ENCODE data around the gene PPP1R11. TPM values are rescaled to one million over a fixed set of nuclear protein-coding genes. Genes with fewer than 3 reads are reported as not detected.

Gene PPP1R11
- total and polyA plus RNA-seq, 2 of the 4 experiments (the other 2 are of a cell fraction): 15.6 to 46.0 TPM

DNA sequence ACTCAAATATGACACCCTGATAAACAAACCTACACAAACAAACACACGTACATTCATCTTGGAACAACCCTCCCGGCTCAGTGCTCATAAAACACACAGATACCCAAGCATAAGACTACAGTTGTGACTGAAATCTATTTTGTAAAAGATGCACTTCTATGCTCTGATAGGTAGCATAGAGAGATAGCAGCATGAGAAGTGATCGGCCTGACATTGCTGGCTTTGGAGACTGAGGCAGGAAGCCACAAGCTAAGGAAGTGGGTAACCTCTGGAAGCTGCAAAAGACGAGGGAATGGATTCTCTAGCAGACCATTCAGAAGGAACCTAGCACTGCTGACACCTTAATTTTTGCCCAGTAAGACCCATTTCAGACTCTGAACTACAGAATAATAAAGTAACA is 10.2 kb downstream of the PPP1R11 start:
- H2BK120ac ChIP-seq (ENCODE audit: low read depth, low read length): no peak overlapping the region
- H3K9me1 ChIP-seq (ENCODE audit: insufficient read depth, low read length): 0 out of 2 replicates have a peak, but pooled peaks cover 3% of the 10 kb centered on the region
- no peaks in the 10 kb centered on the region for H4K20me1 ChIP-seq (ENCODE audit: insufficient read depth, low read length)
- H3K4ac ChIP-seq (ENCODE audit: low read depth, low read length): no peak overlapping the region
- DNase-seq: no peak
- peaks cover 67% of the 10 kb centered on the region for H3K27me3 ChIP-seq (ENCODE audit: control insufficient read depth, insufficient read depth, low read length)
- H2AK5ac ChIP-seq (ENCODE audit: low read depth, low read length): no peak overlapping the region
- no peaks in the 10 kb centered on the region for H3K79me1 ChIP-seq (ENCODE audit: low read depth in 1 of 2, low read length in 2 of 2)
- H3K9me3 ChIP-seq (ENCODE audit: control insufficient read depth, insufficient read depth, low read length): no peaks in the 10 kb centered on the region
- H3K18ac ChIP-seq (ENCODE audit: low read depth, low read length): no peak overlapping the region
- H2AFZ ChIP-seq (replicated peaks; ENCODE audit: low read length, poor library complexity): no peak overlapping the region
- H3K4me2 ChIP-seq (ENCODE audit: low read depth, low read length): no peak overlapping the region
- no peak overlapping the region for H2BK5ac ChIP-seq (ENCODE audit: low read depth, low read length, poor library complexity, severe bottlenecking)
- 80% methylated on average over 1 of the region's 4 CpGs; no CpG with 5 or more reads in 1 of the 2 experiments for WGBS, 2 experiments (ENCODE audit: extremely low coverage in 2 of 2, insufficient read length in 1 of 2)
- no peak overlapping the region for H3K9ac ChIP-seq (ENCODE audit: low read depth, low read length)
- ChIA-PET CTCF (no interaction called here), POLR2A (ENCODE audit: unreplicated experiment) (no interaction called here)
- intact Hi-C loops (cut with micrococcal nuclease) (no loop called here), dilution Hi-C loops (cut with HindIII; ENCODE audit: low sequenced_read_pairs, unreplicated experiment) (no loop called here), in situ Hi-C loops (cut with MboI; ENCODE audit: low sequenced_read_pairs) (no loop called here)
- ATAC-seq (ENCODE audit: low read depth): no peak
- peaks cover 5% of the 10 kb centered on the region; the same call in 1 of the 2 replicates for H3K4me1 ChIP-seq (ENCODE audit: control insufficient read depth, insufficient read depth, low read length)
- H3K23ac ChIP-seq (ENCODE audit: low read depth, low read length): no peak overlapping the region
- no peaks in the 10 kb centered on the region for H3K36me3 ChIP-seq (ENCODE audit: control insufficient read depth, insufficient read depth, low read length)
- no peak overlapping the region for H4K5ac ChIP-seq (ENCODE audit: low read depth, low read length)
- H2AK9ac ChIP-seq (replicated peaks; ENCODE audit: low read depth, low read length, poor library complexity): no peak overlapping the region
- H3K56ac ChIP-seq (ENCODE audit: extremely low read depth, insufficient read depth, low read length): no peak overlapping the region
- TF ChIP-seq MAZ (IDR thresholded peaks at IDR 0.05; ENCODE audit: borderline replicate concordance, low read depth, low read length) (no peak), SMC3 (IDR thresholded peaks at IDR 0.05; ENCODE audit: low read depth, low read length) (no peak), CEBPB (IDR thresholded peaks at IDR 0.05; ENCODE audit: low read depth, low read length) (no peak), MXI1 (IDR thresholded peaks at IDR 0.05; ENCODE audit: borderline replicate concordance, low read depth, low read length) (no peak), FOS (IDR thresholded peaks at IDR 0.05; ENCODE audit: low read depth, low read length) (no peak), RFX5 (IDR thresholded peaks at IDR 0.05; ENCODE audit: low read depth, low read length) (no peak), NFE2L2 (IDR thresholded peaks at IDR 0.05; ENCODE audit: low read depth, low read length) (no peak), RAD21 (IDR thresholded peaks at IDR 0.05; ENCODE audit: low read length) (no peak), RCOR1 (IDR thresholded peaks at IDR 0.05; ENCODE audit: insufficient replicate concordance, low read length) (no peak), POLR2A (IDR thresholded peaks at IDR 0.05; ENCODE audit: low read depth, low read length) (no peak), BHLHE40 (IDR thresholded peaks at IDR 0.05; ENCODE audit: low read depth, low read length) (no peak), MAFK (IDR thresholded peaks at IDR 0.05; ENCODE audit: low read depth, low read length) (no peak), CHD1 (IDR thresholded peaks at IDR 0.05; ENCODE audit: low read depth, low read length) (no peak)
- TF ChIP-seq, protein P1, sequence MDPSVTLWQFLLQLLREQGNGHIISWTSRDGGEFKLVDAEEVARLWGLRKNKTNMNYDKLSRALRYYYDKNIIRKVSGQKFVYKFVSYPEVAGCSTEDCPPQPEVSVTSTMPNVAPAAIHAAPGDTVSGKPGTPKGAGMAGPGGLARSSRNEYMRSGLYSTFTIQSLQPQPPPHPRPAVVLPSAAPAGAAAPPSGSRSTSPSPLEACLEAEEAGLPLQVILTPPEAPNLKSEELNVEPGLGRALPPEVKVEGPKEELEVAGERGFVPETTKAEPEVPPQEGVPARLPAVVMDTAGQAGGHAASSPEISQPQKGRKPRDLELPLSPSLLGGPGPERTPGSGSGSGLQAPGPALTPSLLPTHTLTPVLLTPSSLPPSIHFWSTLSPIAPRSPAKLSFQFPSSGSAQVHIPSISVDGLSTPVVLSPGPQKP (IDR thresholded peaks at IDR 0.05; ENCODE audit: borderline replicate concordance, low read depth, low read length): no peak
- TF ChIP-seq, protein P2, sequence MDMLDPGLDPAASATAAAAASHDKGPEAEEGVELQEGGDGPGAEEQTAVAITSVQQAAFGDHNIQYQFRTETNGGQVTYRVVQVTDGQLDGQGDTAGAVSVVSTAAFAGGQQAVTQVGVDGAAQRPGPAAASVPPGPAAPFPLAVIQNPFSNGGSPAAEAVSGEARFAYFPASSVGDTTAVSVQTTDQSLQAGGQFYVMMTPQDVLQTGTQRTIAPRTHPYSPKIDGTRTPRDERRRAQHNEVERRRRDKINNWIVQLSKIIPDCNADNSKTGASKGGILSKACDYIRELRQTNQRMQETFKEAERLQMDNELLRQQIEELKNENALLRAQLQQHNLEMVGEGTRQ (IDR thresholded peaks at IDR 0.05; ENCODE audit: low read depth, low read length): no peak
- TF ChIP-seq, protein P3, sequence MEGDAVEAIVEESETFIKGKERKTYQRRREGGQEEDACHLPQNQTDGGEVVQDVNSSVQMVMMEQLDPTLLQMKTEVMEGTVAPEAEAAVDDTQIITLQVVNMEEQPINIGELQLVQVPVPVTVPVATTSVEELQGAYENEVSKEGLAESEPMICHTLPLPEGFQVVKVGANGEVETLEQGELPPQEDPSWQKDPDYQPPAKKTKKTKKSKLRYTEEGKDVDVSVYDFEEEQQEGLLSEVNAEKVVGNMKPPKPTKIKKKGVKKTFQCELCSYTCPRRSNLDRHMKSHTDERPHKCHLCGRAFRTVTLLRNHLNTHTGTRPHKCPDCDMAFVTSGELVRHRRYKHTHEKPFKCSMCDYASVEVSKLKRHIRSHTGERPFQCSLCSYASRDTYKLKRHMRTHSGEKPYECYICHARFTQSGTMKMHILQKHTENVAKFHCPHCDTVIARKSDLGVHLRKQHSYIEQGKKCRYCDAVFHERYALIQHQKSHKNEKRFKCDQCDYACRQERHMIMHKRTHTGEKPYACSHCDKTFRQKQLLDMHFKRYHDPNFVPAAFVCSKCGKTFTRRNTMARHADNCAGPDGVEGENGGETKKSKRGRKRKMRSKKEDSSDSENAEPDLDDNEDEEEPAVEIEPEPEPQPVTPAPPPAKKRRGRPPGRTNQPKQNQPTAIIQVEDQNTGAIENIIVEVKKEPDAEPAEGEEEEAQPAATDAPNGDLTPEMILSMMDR (conservative IDR thresholded peaks at IDR 0.05; ENCODE audit: low read depth, low read length): no peak
- no peak overlapping the region for H3K4me3 ChIP-seq (ENCODE audit: insufficient read depth, low read depth, low read length)
- no peak overlapping the region for H3K27ac ChIP-seq (ENCODE audit: insufficient read depth, low read length)
- no peak overlapping the region for H4K8ac ChIP-seq (ENCODE audit: low read depth in 2 of 2, low read length in 2 of 2)
- no peak overlapping the region for H3K14ac ChIP-seq (replicated peaks; ENCODE audit: low read depth, low read length)
- no peak overlapping the region for H2BK15ac ChIP-seq (ENCODE audit: low read depth, low read length)
- no peak overlapping the region for H2BK20ac ChIP-seq (ENCODE audit: low read depth, low read length)
- BruUV-seq (replicated peaks): no TSS peak
- H4K91ac ChIP-seq (ENCODE audit: insufficient read depth, low read depth, low read length): no peak overlapping the region

Measured in IMR-90 (cell line).